ENCODE data around the gene FLACC1. TPM values are rescaled to one million over a fixed set of nuclear protein-coding genes. Genes with fewer than 3 reads are reported as not detected.
"Not testable (repeated sequence)": the region's sequence is repeated elsewhere in the genome, so short reads cannot be mapped to it uniquely, and the experiment has no call there.

The FLACC1 gene
- total RNA-seq, 1 donor from 2014 or later: 1.2 TPM

DNA sequence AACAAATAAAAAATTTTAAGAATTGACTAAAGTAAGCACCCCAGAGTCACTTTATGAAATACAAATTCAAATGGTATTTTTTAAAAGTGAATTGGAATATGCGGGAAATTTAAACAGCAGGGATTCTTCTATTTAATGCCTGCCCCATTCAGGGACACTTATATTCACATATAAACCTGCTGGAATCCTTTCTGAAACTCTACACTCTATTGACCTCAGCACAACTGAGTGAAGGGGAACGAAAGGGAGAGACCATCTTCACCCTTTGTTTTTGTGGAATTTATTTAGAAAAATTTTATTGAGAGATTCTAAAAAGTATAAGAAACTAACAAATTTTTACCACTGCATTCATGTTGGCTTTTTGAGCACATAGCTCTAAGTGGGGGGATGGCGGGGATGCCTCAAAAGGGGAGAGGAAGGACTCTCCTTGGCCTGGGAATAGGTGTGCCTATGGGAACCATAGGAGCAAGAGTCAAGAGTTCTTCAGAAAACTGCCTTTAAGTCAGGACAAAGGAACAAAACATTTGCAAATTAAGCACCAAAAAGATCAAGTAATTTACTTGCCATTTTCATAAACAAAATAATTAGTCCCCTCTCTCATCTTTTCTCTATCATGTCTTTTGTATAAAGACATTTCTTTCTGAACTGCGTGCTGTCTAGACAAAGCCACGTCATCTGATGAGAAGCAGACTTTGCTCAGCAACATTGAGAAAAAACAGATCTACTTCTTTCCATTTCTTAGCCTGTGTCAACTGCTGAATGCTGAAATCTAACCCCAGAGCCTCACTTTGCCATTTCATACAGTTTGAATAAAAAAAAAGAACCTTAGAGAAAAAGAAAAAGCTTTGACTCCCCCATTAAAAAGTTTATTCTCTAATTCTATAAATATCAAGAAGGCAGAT lies 21.6 kb upstream of the FLACC1 start:
- Mint-ChIP-seq H3K4me1 (ENCODE audit: low read depth, unreplicated experiment) (no peaks in the 10 kb centered on the region), H3K27ac (ENCODE audit: unreplicated experiment) (no peak overlapping the region), H3K27me3 (ENCODE audit: unreplicated experiment) (no peaks in the 10 kb centered on the region), H3K9me3 (ENCODE audit: unreplicated experiment) (peaks cover 4% of the 10 kb centered on the region), H3K36me3 (ENCODE audit: unreplicated experiment) (peaks cover 25% of the 10 kb centered on the region), H3K4me3 (ENCODE audit: unreplicated experiment) (no peak overlapping the region)
- TF ChIP-seq, protein P1, sequence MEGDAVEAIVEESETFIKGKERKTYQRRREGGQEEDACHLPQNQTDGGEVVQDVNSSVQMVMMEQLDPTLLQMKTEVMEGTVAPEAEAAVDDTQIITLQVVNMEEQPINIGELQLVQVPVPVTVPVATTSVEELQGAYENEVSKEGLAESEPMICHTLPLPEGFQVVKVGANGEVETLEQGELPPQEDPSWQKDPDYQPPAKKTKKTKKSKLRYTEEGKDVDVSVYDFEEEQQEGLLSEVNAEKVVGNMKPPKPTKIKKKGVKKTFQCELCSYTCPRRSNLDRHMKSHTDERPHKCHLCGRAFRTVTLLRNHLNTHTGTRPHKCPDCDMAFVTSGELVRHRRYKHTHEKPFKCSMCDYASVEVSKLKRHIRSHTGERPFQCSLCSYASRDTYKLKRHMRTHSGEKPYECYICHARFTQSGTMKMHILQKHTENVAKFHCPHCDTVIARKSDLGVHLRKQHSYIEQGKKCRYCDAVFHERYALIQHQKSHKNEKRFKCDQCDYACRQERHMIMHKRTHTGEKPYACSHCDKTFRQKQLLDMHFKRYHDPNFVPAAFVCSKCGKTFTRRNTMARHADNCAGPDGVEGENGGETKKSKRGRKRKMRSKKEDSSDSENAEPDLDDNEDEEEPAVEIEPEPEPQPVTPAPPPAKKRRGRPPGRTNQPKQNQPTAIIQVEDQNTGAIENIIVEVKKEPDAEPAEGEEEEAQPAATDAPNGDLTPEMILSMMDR (IDR thresholded peaks at IDR 0.05; ENCODE audit: partially characterized antibody, unreplicated experiment): no peak
- no peak for DNase-seq

DNA sequence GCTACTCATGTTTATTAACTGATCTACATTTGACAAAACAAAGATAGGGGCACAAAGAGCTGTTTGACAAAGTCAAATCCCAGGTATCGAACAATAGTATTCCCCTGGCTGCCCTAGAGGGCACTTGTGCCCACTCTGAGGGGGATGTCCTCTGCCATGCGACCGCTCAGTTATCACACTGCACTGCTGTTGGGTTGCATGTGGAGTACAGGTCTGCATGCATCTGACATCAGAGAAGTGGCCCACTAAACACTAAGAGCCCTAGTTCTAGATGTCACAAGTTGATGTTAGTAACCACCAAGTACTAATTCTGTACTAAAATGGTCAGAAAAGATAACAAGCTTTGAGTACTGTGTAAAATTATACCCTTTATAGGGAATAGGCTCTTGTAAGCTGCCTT lies 20.1 kb upstream of the FLACC1 start:
- no peak overlapping the region for H3K27ac Mint-ChIP-seq (ENCODE audit: unreplicated experiment)
- TF ChIP-seq, protein P1 (IDR thresholded peaks at IDR 0.05; ENCODE audit: partially characterized antibody, unreplicated experiment): no peak

DNA sequence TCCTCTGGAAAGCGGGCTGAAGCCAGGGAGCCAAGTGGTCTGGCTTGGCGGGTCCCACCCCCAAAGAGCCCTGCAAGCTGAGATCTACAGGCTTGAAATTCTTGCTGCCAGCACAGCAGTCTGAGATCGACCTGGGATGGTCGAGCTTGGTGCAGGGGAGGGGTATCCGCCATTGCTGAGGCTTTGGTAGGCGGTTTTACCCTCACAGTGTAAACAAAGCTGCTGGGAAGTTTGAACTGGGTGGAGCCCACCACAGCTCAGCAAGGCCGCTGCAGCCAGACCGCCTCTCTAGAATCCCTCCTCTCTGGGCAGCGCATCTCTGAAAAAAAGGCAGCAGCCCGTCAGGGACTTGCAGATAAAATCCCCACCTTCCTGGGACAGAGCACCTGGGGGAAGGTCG lies 12.6 kb upstream of the FLACC1 start:
- no peak overlapping the region for H3K4me3 Mint-ChIP-seq (ENCODE audit: unreplicated experiment)

More for the DNA sequence above, 20.1 kb upstream of the FLACC1 start:
- no peaks in the 10 kb centered on the region for H3K4me1 Mint-ChIP-seq (ENCODE audit: low read depth, unreplicated experiment)
- no peak overlapping the region for H3K4me3 Mint-ChIP-seq (ENCODE audit: unreplicated experiment)
- H3K9me3 Mint-ChIP-seq (ENCODE audit: unreplicated experiment): peaks cover 4% of the 10 kb centered on the region
- no peaks in the 10 kb centered on the region for H3K27me3 Mint-ChIP-seq (ENCODE audit: unreplicated experiment)
- no peak for DNase-seq
- H3K36me3 Mint-ChIP-seq (ENCODE audit: unreplicated experiment): peaks cover 28% of the 10 kb centered on the region

DNA sequence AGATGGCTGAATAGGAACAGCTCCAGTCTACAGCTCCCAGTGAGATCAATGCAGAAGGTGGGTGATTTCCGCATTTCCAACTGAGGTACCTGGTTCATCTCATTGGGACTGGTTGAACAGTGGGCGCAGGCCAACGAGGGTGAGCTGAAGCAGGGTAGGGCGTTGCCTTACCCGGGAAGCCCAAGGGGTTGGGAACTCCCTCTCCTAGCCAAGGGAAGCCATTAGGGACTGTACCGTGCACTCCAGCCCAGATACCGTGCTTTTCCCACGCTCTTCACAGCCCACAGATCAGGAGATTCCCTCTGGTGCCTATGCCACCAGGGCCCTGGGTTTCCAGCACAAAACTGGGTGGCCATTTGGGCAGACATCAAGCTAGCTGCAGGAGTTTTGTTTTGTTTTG lies 12.2 kb upstream of the FLACC1 start:
- not testable (repeated sequence) for H3K27ac Mint-ChIP-seq (ENCODE audit: unreplicated experiment); H3K4me3 Mint-ChIP-seq (ENCODE audit: unreplicated experiment); DNase-seq; H3K9me3 Mint-ChIP-seq (ENCODE audit: unreplicated experiment); H3K27me3 Mint-ChIP-seq (ENCODE audit: unreplicated experiment); H3K4me1 Mint-ChIP-seq (ENCODE audit: low read depth, unreplicated experiment)
- peaks cover 26% of the 10 kb centered on the region for H3K36me3 Mint-ChIP-seq (ENCODE audit: unreplicated experiment)

More for the DNA sequence above, 12.6 kb upstream of the FLACC1 start:
- TF ChIP-seq, protein P1 (IDR thresholded peaks at IDR 0.05; ENCODE audit: partially characterized antibody, unreplicated experiment): no peak
- H3K9me3 Mint-ChIP-seq (ENCODE audit: unreplicated experiment): peaks cover 10% of the 10 kb centered on the region
- no peaks in the 10 kb centered on the region for H3K27me3 Mint-ChIP-seq (ENCODE audit: unreplicated experiment)
- no peak overlapping the region for H3K27ac Mint-ChIP-seq (ENCODE audit: unreplicated experiment)
- DNase-seq: no peak
- H3K4me1 Mint-ChIP-seq (ENCODE audit: low read depth, unreplicated experiment): no peaks in the 10 kb centered on the region
- peaks cover 26% of the 10 kb centered on the region for H3K36me3 Mint-ChIP-seq (ENCODE audit: unreplicated experiment)

DNA sequence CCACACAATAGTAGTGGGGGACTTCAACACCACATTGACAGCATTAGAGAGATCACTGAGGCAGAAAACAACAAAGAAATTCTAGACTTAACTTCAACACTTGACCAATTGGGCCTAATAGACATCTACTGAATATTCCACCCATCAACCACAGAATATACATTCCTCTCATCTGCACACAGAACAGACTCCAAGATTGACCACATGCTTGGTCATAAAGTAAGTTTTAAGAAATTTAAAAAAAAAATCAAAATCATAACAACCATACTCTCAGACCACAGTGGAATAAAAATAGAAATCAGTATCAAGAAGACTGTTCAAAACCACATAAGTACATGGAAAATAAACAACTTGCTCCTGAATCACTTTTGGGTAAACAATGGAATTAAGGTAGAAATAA lies 9.0 kb upstream of the FLACC1 start:
- DNase-seq: no peak
- Mint-ChIP-seq H3K36me3 (ENCODE audit: unreplicated experiment) (peaks cover 23% of the 10 kb centered on the region), H3K4me3 (ENCODE audit: unreplicated experiment) (no peak overlapping the region), H3K27me3 (ENCODE audit: unreplicated experiment) (no peaks in the 10 kb centered on the region), H3K27ac (ENCODE audit: unreplicated experiment) (no peak overlapping the region), H3K9me3 (ENCODE audit: unreplicated experiment) (peaks cover 5% of the 10 kb centered on the region), H3K4me1 (ENCODE audit: low read depth, unreplicated experiment) (no peaks in the 10 kb centered on the region)
- TF ChIP-seq, protein P1 (IDR thresholded peaks at IDR 0.05; ENCODE audit: partially characterized antibody, unreplicated experiment): no peak

Data from glutamatergic neuron (in vitro differentiated cells).